Muscle of leg (tissue), 11 donors: ENCODE measurements around the gene EVA1B. TPM values are rescaled to one million over a fixed set of nuclear protein-coding genes. Genes with fewer than 3 reads are reported as not detected.
A peak's percentile ranks its signal among the peaks of the same experiment; 100 is the strongest.

Source experiments
- DNase-seq: peaks from one replicate; pipeline ENCODE4 v3.0.0; 2013
- H3K27ac ChIP-seq: one replicate; pipeline ENCODE4 v1.5.1; 2013; ENCODE audit warnings: mild to moderate bottlenecking, low read length, control low read depth
- H3K27me3 ChIP-seq: one replicate; pipeline ENCODE4 v1.6.1; 2013; ENCODE audit warnings: low read length; ENCODE audit not compliant: control insufficient read depth, insufficient read depth
- H3K36me3 ChIP-seq: one replicate; pipeline ENCODE4 v1.6.1; 2013; ENCODE audit warnings: low read length; ENCODE audit not compliant: control insufficient read depth, insufficient read depth
- H3K4me1 ChIP-seq: one replicate; pipeline ENCODE4 v1.6.1; 2013; ENCODE audit warnings: low read length; ENCODE audit not compliant: control insufficient read depth, insufficient read depth
- H3K4me3 ChIP-seq: one replicate; pipeline ENCODE4 v1.5.1; 2013; ENCODE audit warnings: low read length, control low read depth
- H3K9me3 ChIP-seq: replicated peaks from 2 replicates; pipeline ENCODE4 v1.6.1; 2013; ENCODE audit warnings: low read depth, low read length; ENCODE audit not compliant: control insufficient read depth
- WGBS: methylation state at CpG from one replicate; pipeline ENCODE4 v1.1.5; 2013; ENCODE audit warnings: missing lambda C conversion rate; ENCODE audit not compliant: insufficient coverage; 5-methylcytosine and 5-hydroxymethylcytosine counted together
- polyA plus RNA-seq, 8 donors: library from polyadenylated mRNA; unstranded; fragments of 120-200 nt; gene quantifications; one replicate each; pipeline versions ENCODE4 v1.2.1 to v1.2.3, GENCODE V29; 2013; ENCODE audit warnings: inconsistent platforms in 1 of 8, low replicate concordance in 1 of 8; ENCODE audit not compliant: insufficient read length in 8 of 8, insufficient read depth in 1 of 8
- total RNA-seq: library from RNA; stranded (reverse); fragments of 120-200 nt; gene quantifications from one replicate; pipeline ENCODE4 v1.2.4, GENCODE V29; 2013

The EVA1B gene
- total and polyA plus RNA-seq, 9 donors: 28.5 to 58.3 (median 48.0) TPM

DNA sequence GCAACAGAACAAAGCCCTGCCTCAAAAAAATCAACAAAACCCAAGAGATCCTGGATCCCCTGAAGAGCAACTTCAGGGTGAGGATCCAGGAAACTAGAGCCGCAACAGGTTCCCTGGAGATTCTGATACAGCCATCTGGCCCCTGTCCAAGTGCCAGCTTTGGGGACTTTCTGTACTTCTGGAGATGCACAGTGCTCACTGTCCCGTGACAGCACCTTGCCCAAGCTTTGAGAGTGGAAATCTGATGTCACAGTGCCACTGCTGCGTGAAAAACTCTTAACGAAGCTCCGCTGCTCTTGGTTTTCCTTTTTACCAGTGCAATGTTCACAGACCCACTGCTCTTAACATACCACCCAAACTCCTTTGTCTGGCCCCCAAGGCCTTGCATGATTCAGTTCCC, 35.9 kb upstream of the EVA1B start:
- DNase-seq: no peak
- no peak overlapping the region for H3K27ac ChIP-seq
- no peaks in the 10 kb centered on the region for H3K9me3 ChIP-seq
- 92% methylated on average over 5 of the region's 5 CpGs for WGBS
- H3K4me1 ChIP-seq: peaks cover 8% of the 10 kb centered on the region
- H3K4me3 ChIP-seq: no peak overlapping the region
- H3K27me3 ChIP-seq: no peaks in the 10 kb centered on the region
- H3K36me3 ChIP-seq: peaks cover 74% of the 10 kb centered on the region

DNA sequence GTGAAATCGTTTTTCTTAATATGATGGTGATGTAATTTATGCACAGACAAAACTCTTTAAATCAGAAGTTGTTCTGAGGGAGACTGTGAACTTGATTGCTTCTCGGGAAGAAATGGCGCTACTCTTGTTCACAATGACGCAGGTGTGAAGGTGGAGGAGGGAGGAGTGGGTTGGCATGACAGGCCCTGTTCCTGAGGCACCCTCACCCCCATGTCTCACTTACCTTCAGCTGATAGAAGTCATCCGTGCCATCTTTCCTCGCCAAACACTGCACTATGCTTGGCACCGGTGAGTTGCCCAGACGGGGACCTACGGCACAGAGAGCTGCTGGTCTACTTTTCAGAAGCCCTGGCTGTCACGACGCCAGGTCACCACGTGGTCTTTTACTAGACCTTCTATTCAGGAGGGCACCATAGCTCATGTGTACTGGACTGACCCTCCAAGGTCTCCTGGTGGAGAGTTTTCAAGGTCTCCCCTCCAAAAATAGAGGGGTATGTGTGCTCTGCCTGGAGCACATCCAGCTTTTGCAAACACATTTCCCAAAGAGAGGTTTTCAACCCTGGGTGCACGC, 35.2 kb upstream of the EVA1B start:
- Histone ChIP-seq H3K27me3 (no peaks in the 10 kb centered on the region), H3K4me1 (peaks cover 8% of the 10 kb centered on the region), H3K27ac (no peak overlapping the region), H3K9me3 (no peaks in the 10 kb centered on the region), H3K4me3 (no peak overlapping the region), H3K36me3 (peaks cover 82% of the 10 kb centered on the region)
- DNase-seq: no peak
- 81% methylated on average over 8 of the region's 13 CpGs for WGBS

DNA sequence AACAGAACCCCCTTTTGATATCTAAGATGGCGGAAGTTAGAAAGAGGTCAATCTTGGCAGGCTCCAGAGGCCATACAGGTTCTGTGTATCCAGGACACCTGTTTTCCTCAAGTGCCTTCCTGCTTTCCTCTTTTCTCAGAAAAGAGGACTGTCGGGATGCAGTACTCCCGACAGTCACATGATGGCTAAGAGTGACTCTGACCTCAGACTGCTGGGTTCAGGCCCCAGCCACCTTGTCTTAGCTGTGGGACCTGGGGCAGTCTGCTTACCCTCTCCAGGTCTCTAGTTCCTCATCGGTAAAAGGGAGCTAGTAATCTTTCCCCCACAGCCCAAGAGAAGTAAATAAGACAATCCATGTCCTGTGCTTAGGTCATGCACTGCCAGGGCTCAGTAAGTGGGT, 32.4 kb upstream of the EVA1B start:
- Histone ChIP-seq H3K4me3 (no peak overlapping the region), H3K9me3 (no peaks in the 10 kb centered on the region), H3K27me3 (no peaks in the 10 kb centered on the region), H3K27ac (no peak overlapping the region), H3K4me1 (peaks cover 29% of the 10 kb centered on the region), H3K36me3 (peaks cover 73% of the 10 kb centered on the region)
- no peak for DNase-seq
- WGBS: 82% methylated on average over 4 of the region's 4 CpGs

DNA sequence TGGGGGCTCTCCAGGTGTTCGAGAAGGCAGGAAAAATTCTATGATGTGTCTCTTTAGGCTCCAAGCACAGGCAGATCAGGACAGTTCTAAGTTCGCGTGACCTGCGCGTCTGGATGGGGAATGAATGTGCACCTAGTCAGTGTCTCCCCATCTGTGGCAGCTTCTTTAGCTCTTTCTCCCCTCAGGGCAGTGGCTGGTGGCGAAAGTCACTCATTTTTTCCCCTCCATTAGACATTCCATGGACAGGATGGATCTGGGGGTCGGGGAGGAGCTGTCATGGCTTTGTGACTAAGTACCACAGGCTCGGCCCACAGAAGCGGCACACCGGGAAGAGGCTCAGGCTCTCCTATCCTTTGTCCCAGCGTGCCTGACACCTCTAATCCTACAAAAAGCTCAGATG, 31.0 kb upstream of the EVA1B start:
- Histone ChIP-seq H3K27ac (no peak overlapping the region), H3K4me3 (no peak overlapping the region), H3K9me3 (no peaks in the 10 kb centered on the region), H3K27me3 (no peaks in the 10 kb centered on the region), H3K36me3 (peaks cover 69% of the 10 kb centered on the region), H3K4me1 (peaks cover 35% of the 10 kb centered on the region)
- no peak for DNase-seq
- 96% methylated on average over 4 of the region's 11 CpGs for WGBS

DNA sequence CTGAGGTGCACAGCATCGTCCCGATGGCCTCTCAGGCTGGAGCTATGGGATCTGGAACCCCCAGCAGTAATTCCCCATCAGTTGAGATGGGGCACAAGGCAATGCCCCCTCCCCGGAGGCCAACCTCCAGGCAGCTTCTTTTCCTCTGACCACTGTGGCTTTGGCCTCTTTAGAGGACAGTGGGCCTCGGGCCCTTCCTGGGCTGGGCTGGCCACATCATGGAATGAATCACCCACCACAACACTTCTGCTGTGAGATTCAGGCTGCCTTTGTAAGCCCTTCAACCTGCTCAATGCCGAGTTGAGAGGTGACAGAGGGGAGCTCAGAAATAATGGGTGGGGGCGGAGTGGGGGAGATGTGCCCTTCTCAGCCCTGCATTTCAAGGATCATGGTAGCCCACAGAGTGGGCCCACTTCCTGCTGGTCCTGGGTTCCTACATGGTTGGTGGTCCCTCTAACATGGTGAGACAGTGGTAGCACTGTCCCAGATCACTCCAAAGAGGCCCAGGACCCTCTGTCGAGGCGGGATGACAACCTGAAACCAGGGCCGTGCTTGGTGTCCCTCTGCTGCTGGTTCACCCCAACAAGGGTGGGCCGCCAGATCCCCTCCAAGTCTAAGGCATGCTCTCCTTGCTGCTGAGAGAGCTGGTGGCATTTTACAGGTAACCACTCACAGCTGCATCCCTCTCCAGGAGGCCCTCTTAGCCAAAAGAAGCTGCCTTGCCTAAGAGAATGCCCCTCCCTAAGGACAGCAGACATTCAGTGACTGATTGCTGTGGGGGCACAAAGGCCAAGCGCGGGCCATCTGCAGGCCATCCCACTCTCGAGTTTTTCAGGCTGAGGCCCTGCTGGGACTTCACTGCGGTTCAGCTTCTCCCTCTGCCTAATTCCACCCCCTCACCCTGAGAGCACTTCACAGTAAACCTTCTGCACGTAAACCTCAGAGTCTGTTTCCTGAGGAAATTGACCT, 29.7 kb upstream of the EVA1B start:
- WGBS: 75% methylated on average over 11 of the region's 15 CpGs
- Histone ChIP-seq H3K27me3 (no peaks in the 10 kb centered on the region), H3K27ac (no peak overlapping the region), H3K36me3 (peaks cover 66% of the 10 kb centered on the region), H3K4me1 (peaks cover 40% of the 10 kb centered on the region), H3K9me3 (no peaks in the 10 kb centered on the region), H3K4me3 (no peak overlapping the region)
- DNase-seq: no peak

DNA sequence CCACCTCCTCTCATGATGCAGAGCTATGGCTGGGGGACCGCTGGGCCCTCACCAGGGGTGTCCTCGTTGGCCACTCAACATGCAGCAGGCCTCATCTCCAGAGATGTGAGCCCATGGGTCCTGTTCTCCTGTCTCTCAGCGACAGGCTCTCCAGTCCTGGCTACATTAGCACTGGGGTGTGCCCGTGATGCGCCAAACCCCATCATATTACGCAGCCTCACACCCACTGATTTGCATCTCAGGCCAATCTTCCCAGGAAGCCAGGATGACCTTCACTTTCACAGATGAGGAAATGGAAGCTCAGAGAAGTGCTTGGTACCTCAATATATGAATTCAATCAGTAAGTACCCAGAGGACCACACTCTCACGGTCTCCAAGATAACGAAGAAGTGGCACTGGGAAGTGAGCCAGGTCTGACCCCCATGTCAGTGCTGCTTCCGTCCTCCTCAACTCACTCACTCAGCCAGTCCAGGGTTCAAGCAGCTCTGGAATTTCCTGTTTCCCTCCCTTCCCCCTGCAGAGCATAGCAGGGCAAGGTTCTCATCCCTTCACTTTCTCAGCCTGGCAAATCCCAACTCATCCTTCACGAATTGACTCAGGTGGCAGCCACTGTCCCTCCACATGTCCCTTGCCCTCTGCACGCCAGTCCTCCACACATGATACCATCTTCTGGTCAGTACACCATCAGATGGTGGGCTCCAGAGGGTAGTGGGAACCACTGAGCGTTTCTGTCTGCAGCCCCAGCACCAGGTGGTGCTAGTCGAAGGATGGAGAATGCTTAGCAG, 28.9 kb upstream of the EVA1B start:
- no peaks in the 10 kb centered on the region for H3K27me3 ChIP-seq
- WGBS: 67% methylated on average over 8 of the region's 13 CpGs
- peak overlapping the region; percentile 76 for H3K27ac ChIP-seq
- DNase-seq: no peak
- H3K36me3 ChIP-seq: peaks cover 62% of the 10 kb centered on the region
- peaks cover 40% of the 10 kb centered on the region for H3K4me1 ChIP-seq
- H3K4me3 ChIP-seq: no peak overlapping the region
- H3K9me3 ChIP-seq: no peaks in the 10 kb centered on the region

DNA sequence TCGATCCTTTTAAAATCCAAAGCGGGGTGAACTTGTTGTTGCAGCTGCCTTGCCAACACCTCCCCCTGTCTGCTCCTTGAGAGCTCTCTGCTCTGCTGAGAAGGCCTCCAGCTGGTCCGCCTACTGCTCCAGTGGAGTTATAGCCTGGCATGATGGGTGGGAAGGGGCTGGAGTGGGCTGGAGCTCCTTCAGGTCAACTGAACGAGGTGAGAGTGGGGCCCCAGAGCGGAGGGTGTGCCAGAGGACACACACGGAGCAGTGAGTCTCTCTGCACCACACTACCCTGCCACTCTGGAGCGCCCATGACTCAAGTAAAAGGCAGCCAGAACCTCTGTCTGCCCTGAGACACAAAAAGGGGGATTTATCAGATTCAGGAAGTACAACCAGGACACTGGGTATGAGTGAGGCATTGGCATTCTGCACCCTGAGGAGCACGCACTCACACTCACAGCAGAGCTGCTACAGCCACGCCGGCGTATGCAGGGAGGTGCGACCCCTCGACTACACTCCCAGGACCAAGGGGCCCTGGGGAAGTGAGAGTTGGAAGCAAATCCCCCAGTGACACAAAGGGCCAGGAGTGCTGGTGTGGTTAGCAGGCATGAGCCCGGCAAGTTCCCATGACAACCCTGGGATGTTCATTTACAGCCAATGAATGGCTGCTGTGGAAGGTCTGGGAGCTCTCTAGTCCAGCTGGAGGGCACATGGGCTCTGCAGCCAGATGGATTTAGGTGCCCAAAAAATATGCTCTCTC, 28.0 kb upstream of the EVA1B start:
- Histone ChIP-seq H3K9me3 (no peaks in the 10 kb centered on the region), H3K36me3 (peaks cover 63% of the 10 kb centered on the region), H3K27ac (peak overlapping the region; percentile 76), H3K4me1 (peaks cover 40% of the 10 kb centered on the region), H3K27me3 (no peaks in the 10 kb centered on the region), H3K4me3 (no peak overlapping the region)
- peak; percentile 43 for DNase-seq
- WGBS: 20% methylated on average over 3 of the region's 14 CpGs

DNA sequence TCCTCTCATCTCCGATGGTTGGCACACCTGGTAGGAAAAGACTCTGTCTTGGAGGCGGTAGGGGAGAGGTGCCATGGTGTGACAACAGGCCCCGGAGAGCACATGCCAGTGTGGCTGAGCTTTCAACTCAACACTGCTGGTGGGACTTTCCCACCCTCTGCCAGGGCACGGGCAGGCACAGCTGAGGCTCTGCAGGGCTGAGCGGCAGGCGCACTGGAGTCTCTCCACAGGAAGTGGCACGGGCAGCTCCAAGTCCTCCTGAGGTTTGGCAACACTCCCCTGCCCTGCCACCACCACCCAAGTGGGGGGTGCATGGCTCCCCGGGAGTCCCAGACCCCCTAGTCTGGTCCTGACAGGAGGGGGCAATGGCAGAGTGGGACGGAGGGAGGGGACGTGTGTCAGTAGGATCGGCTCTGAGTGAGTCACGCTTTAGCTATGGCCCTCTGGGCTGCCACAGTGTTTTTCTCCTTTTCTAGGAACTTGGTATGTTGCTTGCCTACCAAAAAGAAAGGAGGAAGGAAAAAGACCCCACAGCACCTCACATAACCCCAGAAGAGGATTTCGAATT, 27.3 kb upstream of the EVA1B start:
- 80% methylated on average over 6 of the region's 13 CpGs for WGBS
- peak; percentile 52 for DNase-seq

DNA sequence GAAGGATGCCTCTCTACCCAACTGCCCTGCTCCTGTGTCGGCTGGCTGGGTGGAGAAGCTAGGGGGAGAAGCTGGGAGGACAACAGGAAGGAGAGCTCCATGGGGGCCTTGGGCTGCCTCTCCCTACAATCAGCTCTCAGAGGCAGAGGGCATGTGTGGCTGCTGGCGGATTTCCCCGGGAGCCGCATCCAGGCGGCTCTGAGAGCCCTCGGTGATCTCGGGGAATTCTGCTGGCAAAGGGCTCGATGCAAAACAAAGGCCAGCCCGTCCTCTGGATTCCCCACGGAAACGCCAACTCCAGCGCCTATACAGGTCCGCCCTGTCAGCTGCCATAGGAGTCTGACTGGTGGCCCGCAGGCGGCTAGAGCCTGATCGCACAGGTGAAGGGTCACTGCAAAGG, 26.4 kb upstream of the EVA1B start:
- Histone ChIP-seq H3K4me1 (peaks cover 40% of the 10 kb centered on the region), H3K9me3 (no peaks in the 10 kb centered on the region), H3K27ac (peak overlapping the region; percentile 76), H3K27me3 (no peaks in the 10 kb centered on the region), H3K4me3 (no peak overlapping the region), H3K36me3 (peaks cover 61% of the 10 kb centered on the region)
- WGBS: 56% methylated on average over 15 of the region's 16 CpGs
- peak; percentile 38 for DNase-seq

More for the DNA sequence above, 27.3 kb upstream of the EVA1B start:
- Histone ChIP-seq H3K4me1 (peaks cover 40% of the 10 kb centered on the region), H3K4me3 (no peak overlapping the region), H3K27ac (peak overlapping the region; percentile 76), H3K9me3 (no peaks in the 10 kb centered on the region), H3K27me3 (no peaks in the 10 kb centered on the region), H3K36me3 (peaks cover 61% of the 10 kb centered on the region)
